Measurements from ENCODE around the gene RXRA. TPM values are rescaled to one million over a fixed set of nuclear protein-coding genes. Genes with fewer than 3 reads are reported as not detected.

RXRA gene
- total RNA-seq, 1 donor from 2014 or later = 66.9 TPM

DNA sequence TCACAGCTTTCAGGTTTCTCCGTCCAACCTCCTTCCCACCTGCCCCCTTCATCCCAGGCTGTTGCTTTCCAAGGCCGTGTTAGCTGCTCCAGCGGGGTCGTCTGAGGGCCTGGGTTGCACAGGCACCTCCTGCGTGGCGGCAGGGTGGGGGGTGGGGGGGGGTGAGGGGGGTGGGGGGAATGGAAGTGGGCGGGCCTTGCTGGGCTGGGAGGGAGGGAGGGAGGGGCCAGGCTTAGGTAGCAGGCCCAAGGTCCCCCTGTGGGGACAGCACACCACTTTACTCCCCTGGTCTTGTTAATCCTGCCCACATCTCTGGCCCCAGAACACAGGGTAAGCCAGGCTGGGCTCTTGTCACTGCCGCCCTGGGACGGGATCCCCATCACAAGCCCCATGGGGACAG, 99.1 kb downstream of the RXRA start:
- TF ChIP-seq, protein P1, sequence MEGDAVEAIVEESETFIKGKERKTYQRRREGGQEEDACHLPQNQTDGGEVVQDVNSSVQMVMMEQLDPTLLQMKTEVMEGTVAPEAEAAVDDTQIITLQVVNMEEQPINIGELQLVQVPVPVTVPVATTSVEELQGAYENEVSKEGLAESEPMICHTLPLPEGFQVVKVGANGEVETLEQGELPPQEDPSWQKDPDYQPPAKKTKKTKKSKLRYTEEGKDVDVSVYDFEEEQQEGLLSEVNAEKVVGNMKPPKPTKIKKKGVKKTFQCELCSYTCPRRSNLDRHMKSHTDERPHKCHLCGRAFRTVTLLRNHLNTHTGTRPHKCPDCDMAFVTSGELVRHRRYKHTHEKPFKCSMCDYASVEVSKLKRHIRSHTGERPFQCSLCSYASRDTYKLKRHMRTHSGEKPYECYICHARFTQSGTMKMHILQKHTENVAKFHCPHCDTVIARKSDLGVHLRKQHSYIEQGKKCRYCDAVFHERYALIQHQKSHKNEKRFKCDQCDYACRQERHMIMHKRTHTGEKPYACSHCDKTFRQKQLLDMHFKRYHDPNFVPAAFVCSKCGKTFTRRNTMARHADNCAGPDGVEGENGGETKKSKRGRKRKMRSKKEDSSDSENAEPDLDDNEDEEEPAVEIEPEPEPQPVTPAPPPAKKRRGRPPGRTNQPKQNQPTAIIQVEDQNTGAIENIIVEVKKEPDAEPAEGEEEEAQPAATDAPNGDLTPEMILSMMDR (conservative IDR thresholded peaks at IDR 0.05) = no peak
- Mint-ChIP-seq H3K36me3 (no peaks in the 10 kb centered on the region), H3K9me3 (no peaks in the 10 kb centered on the region), H3K4me1 (ENCODE audit: unreplicated experiment) (peaks cover 5% of the 10 kb centered on the region), H3K4me3 (no peak overlapping the region), H3K27ac (no peak overlapping the region), H3K27me3 (no peaks in the 10 kb centered on the region)
- DNase-seq (ENCODE audit: extremely low spot score, unreplicated experiment) = no peak

DNA sequence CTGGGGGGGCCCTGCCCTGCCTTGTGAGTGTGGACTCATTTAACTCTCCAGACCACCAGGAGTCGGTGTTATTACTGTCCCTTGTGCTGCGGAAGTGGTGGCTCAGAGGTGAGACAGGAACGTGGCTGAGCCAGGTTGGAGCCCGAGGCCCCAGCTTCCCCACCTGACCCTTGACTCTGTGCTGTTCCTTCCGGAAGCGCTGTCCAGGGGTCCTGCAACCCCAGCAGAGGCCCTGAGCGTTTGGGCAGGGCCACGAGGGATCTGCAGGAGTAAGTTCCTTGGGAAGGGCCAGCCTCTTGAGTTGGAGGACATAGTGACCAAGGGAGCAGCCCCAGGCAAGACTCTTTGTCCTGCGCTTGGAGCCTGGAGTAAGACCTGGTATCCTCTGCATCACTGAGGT, 99.6 kb downstream of the RXRA start:
- Mint-ChIP-seq H3K9me3 (no peaks in the 10 kb centered on the region), H3K27me3 (no peaks in the 10 kb centered on the region), H3K4me1 (ENCODE audit: unreplicated experiment) (peaks cover 5% of the 10 kb centered on the region), H3K36me3 (no peaks in the 10 kb centered on the region), H3K27ac (no peak overlapping the region), H3K4me3 (no peak overlapping the region)
- TF ChIP-seq, protein P1 (conservative IDR thresholded peaks at IDR 0.05) = no peak
- no peak for DNase-seq (ENCODE audit: extremely low spot score, unreplicated experiment)

DNA sequence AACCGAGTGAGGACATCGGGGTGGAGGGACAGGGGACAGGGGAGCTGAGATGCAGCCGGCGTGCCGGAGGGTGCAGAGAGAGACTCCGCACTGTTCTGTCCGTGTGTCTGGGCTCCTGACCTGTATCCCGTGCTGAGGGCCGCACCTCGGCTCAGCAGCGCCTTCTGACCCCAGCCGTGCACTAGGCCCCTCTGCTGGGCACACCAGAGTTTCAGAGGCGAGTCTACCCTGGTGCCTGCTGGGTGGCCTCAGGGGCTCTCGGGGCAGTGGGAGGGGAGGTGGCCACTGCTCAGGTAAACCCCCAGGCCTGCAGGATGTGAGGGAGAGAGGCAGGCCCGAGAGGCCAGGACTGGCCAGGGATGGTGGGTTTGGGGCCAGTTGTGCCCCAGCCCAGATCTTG, 100.2 kb downstream of the RXRA start:
- TF ChIP-seq, protein P1 (conservative IDR thresholded peaks at IDR 0.05) = no peak
- no peaks in the 10 kb centered on the region for H3K4me1 Mint-ChIP-seq (ENCODE audit: unreplicated experiment)
- H3K4me3 Mint-ChIP-seq = no peak overlapping the region
- H3K9me3 Mint-ChIP-seq = no peaks in the 10 kb centered on the region
- H3K36me3 Mint-ChIP-seq = no peaks in the 10 kb centered on the region
- H3K27me3 Mint-ChIP-seq = no peaks in the 10 kb centered on the region
- H3K27ac Mint-ChIP-seq = no peak overlapping the region
- DNase-seq (ENCODE audit: extremely low spot score, unreplicated experiment) = no peak

DNA sequence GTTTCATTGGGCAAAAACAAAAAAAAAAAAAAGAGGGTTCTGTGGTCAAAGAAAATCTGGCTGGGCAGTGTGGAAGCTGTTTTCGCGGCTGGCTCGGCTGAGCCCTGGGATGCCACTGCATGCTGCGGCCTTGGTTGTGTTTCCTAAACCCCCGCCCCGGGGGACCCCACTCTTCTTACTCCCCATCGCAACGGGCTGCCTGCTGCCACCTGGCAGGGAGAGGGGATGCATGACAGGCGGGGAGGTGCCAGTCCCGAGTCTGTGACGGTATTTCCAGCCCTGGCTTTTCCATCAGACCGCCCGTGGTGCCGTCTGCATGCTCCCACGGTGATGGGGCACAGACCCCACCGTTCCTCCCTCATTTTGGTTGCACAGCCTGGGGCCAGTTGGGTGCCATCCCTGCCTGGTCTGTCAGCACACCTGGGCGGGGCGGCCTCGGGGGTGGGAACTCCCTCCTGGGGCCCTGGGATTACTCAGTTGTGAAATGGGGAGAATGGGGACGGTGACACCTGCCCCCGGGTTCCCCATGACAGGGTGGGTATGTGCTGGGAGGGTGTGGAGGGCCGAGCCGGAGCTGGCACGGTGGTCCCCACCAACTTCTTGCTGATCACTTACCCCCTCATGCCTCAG, 101.0 kb downstream of the RXRA start:
- Mint-ChIP-seq H3K27ac (no peak overlapping the region), H3K4me3 (no peak overlapping the region), H3K9me3 (no peaks in the 10 kb centered on the region)

DNA sequence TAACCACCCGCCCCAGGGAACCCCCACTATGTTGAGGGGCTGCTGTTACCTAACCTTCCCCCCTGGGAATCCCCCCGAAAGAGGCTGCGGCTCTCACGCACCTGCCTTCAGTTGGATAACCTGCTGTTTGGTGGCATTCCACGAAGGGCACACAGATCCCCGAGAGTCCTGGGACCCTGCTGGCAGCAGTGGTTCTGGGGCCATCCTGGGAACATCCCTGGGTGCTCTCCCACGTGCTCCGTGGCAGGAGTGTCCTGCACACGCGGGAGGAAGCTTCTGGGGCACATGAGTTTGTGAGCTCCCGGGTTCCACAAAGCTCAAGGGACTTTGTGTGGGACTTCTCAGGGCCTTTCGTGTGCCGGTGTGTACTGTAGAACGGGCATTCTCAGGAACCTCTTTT, 102.3 kb downstream of the RXRA start:
- Mint-ChIP-seq H3K4me1 (ENCODE audit: unreplicated experiment) (no peaks in the 10 kb centered on the region), H3K4me3 (no peak overlapping the region), H3K27me3 (no peaks in the 10 kb centered on the region), H3K36me3 (no peaks in the 10 kb centered on the region), H3K9me3 (no peaks in the 10 kb centered on the region), H3K27ac (no peak overlapping the region)
- no peak for DNase-seq (ENCODE audit: extremely low spot score, unreplicated experiment)
- TF ChIP-seq, protein P1 (conservative IDR thresholded peaks at IDR 0.05) = no peak

More for the DNA sequence above, 101.0 kb downstream of the RXRA start:
- no peaks in the 10 kb centered on the region for H3K27me3 Mint-ChIP-seq
- no peaks in the 10 kb centered on the region for H3K4me1 Mint-ChIP-seq (ENCODE audit: unreplicated experiment)
- TF ChIP-seq, protein P1 (conservative IDR thresholded peaks at IDR 0.05) = no peak
- H3K36me3 Mint-ChIP-seq = no peaks in the 10 kb centered on the region
- DNase-seq (ENCODE audit: extremely low spot score, unreplicated experiment) = no peak

DNA sequence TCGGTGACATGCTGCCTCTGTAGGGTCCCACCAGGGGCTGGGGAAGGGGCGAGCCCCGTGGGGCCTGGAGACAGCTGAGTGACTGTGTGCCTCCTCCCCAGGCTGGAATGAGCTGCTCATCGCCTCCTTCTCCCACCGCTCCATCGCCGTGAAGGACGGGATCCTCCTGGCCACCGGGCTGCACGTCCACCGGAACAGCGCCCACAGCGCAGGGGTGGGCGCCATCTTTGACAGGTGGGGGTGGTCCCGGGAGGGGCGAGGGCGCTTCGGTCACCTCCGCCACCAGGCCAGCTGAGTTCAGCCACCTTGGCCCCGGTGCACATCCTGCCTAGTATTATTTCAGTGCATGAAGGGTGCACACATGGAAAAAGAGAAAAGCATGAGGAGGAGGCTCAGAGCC, 102.8 kb downstream of the RXRA start:
- Mint-ChIP-seq H3K36me3 (no peaks in the 10 kb centered on the region), H3K9me3 (no peaks in the 10 kb centered on the region), H3K27me3 (no peaks in the 10 kb centered on the region), H3K4me1 (ENCODE audit: unreplicated experiment) (no peaks in the 10 kb centered on the region), H3K27ac (no peak overlapping the region), H3K4me3 (no peak overlapping the region)
- no peak for DNase-seq (ENCODE audit: extremely low spot score, unreplicated experiment)
- TF ChIP-seq, protein P1 (conservative IDR thresholded peaks at IDR 0.05) = no peak

Data from type B pancreatic cell (in vitro differentiated cells).